SK-N-SH (cell line): ENCODE results near the gene S100A2. TPM values are rescaled to one million over a fixed set of nuclear protein-coding genes. Genes with fewer than 3 reads are reported as not detected.

Experiments used
- CTCF ChIA-PET: fragments of 300-600, 350-600 bp; formaldehyde crosslinking; extraction: SDS; loops from one replicate; lab custom pipeline; 2021; lab: Yijun Ruan, JAX
- POLR2A ChIA-PET: fragments of 350-600 bp; sonication (Branson Sonifier 250); formaldehyde crosslinking; extraction: SDS; loops from one replicate; lab custom pipeline; 2020; ENCODE audit warnings: antibody characterized with exemption, inconsistent platforms; lab: Yijun Ruan, JAX
- DNase-seq: peaks from one replicate; pipeline ENCODE4 v3.0.0; 2012
- H2AFZ ChIP-seq: fragments of 200-600 bp; sonication (generic); 2 replicates; pipeline ENCODE4 v1.8.1; 2016; ENCODE audit warnings: antibody characterized with exemption, mild to moderate bottlenecking, low read depth
- H3F3A ChIP-seq: fragments of 200-600 bp; sonication (generic); replicated peaks from 2 replicates; pipeline ENCODE3; 2016; ENCODE audit warnings: antibody characterized with exemption, mild to moderate bottlenecking; ENCODE audit not compliant: insufficient read depth
- H3K27ac ChIP-seq, 2 experiments: fragments of 200-500 bp in 1 of 2; fragments of 200-600 bp in 1 of 2; sonication (Bioruptor generic) in 1 of 2; sonication (generic), shearing (Covaris generic) in 1 of 2; 2 replicates each; pipeline versions ENCODE4 v1.5.1 to v1.6.1; 2014 to 2016; ENCODE audit warnings: low read depth in 2 of 2, inconsistent platforms in 1 of 2, low read length in 1 of 2, mild to moderate bottlenecking in 1 of 2, mixed read lengths in 1 of 2
- H3K27me3 ChIP-seq: fragments of 200-600 bp; sonication (generic), shearing (Covaris generic); 2 replicates; pipeline ENCODE4 v1.6.1; 2016; ENCODE audit warnings: mixed run types; ENCODE audit not compliant: insufficient read depth
- H3K36me3 ChIP-seq, 2 experiments: fragments of 200-500 bp in 1 of 2; fragments of 200-600 bp in 1 of 2; sonication (Bioruptor generic) in 1 of 2; sonication (generic) in 1 of 2; replicated peaks in 1 of 2; 2 replicates each; pipeline versions ENCODE3 to v1.5.1; 2014 to 2016; ENCODE audit warnings: low read length in 1 of 2, mild to moderate bottlenecking in 1 of 2; ENCODE audit not compliant: insufficient read depth in 2 of 2, control insufficient read depth in 1 of 2
- H3K4me1 ChIP-seq, 2 experiments: fragments of 200-500 bp in 1 of 2; fragments of 200-600 bp in 1 of 2; sonication (Bioruptor generic) in 1 of 2; sonication (generic), shearing (Covaris generic) in 1 of 2; 2 replicates each; pipeline versions ENCODE4 v1.5.1 to v1.6.1; 2014 to 2016; ENCODE audit warnings: low read depth in 1 of 2, low read length in 1 of 2, mixed run types in 1 of 2; ENCODE audit not compliant: insufficient read depth in 2 of 2, control insufficient read depth in 1 of 2
- H3K4me2 ChIP-seq: fragments of 200-600 bp; sonication (generic), shearing (Covaris generic); 2 replicates; pipeline ENCODE4 v1.6.1; 2017; ENCODE audit warnings: mixed run types
- H3K4me3 ChIP-seq, 2 experiments: fragments of 200-500 bp in 1 of 2; fragments of 200-600 bp in 1 of 2; sonication (Bioruptor generic) in 1 of 2; sonication (generic), shearing (Covaris generic) in 1 of 2; 2 replicates each; pipeline versions ENCODE4 v1.5.1 to v1.8.1; 2014 to 2016; ENCODE audit warnings: low read depth in 2 of 2, inconsistent platforms in 1 of 2, low read length in 1 of 2, mild to moderate bottlenecking in 1 of 2, mixed read lengths in 1 of 2, moderate library complexity in 1 of 2
- H3K79me2 ChIP-seq: fragments of 200-600 bp; sonication (generic); 2 replicates; pipeline ENCODE4 v1.8.1; 2017; ENCODE audit warnings: mild to moderate bottlenecking; ENCODE audit not compliant: insufficient read depth
- H3K9ac ChIP-seq: fragments of 200-600 bp; sonication (generic); 2 replicates; pipeline ENCODE4 v1.6.1; 2017; ENCODE audit warnings: mixed run types
- H3K9me2 ChIP-seq: fragments of 200-600 bp; sonication (generic); 2 replicates; pipeline ENCODE4 v1.6.1; 2017; ENCODE audit warnings: mixed run types
- H3K9me3 ChIP-seq: fragments of 200-600 bp; sonication (generic); 2 replicates; pipeline ENCODE4 v1.6.1; 2017; ENCODE audit warnings: mixed run types, mild to moderate bottlenecking, moderate library complexity
- H4K20me1 ChIP-seq: fragments of 200-600 bp; sonication (generic); 2 replicates; pipeline ENCODE4 v1.6.1; 2017; ENCODE audit warnings: mild to moderate bottlenecking, mixed run types; ENCODE audit not compliant: insufficient read depth
- CHD2 ChIP-seq: fragments of 150-350 bp; IDR thresholded peaks from 2 replicates; pipeline ENCODE4 v1.6.1; 2018; ENCODE audit warnings: low read length; ENCODE audit not compliant: partially characterized antibody
- CTCF ChIP-seq: fragments of 200-600 bp; sonication (generic); IDR thresholded peaks from 2 replicates; pipeline ENCODE4 v1.6.1; 2017; ENCODE audit warnings: antibody characterized with exemption, mild to moderate bottlenecking, moderate library complexity
- EP300 ChIP-seq, 2 experiments: IDR thresholded peaks; 2 replicates each; pipeline versions ENCODE4 v1.4.0 to v1.6.1; 2012; ENCODE audit warnings: borderline replicate concordance in 1 of 2, low read depth in 1 of 2, low read length in 1 of 2
- FOXJ3 ChIP-seq: sonication (generic); formaldehyde crosslinking; IDR thresholded peaks from 2 replicates; pipeline ENCODE4 v1.5.1; 2020; ENCODE audit warnings: mild to moderate bottlenecking, missing genetic modification reagents
- FOXM1 ChIP-seq: IDR thresholded peaks from 2 replicates; pipeline ENCODE4 v1.4.0; 2012; ENCODE audit warnings: low read depth, mild to moderate bottlenecking
- GABPA ChIP-seq: IDR thresholded peaks from 2 replicates; pipeline ENCODE4 v1.4.0; 2012; ENCODE audit warnings: low read depth, mild to moderate bottlenecking
- GATA2 ChIP-seq: sonication (generic); formaldehyde crosslinking; IDR thresholded peaks from 2 replicates; pipeline ENCODE4 v1.5.0; 2020; ENCODE audit warnings: mild to moderate bottlenecking, missing genetic modification reagents
- IRF3 ChIP-seq: fragments of 150-350 bp; IDR thresholded peaks from 2 replicates; pipeline ENCODE4 v1.6.1; 2016; ENCODE audit warnings: mild to moderate bottlenecking, low read depth, low read length
- JUND ChIP-seq: IDR thresholded peaks from 2 replicates; pipeline ENCODE4 v1.4.0; 2012
- NFIC ChIP-seq: IDR thresholded peaks from 2 replicates; pipeline ENCODE4 v1.4.0; 2012; ENCODE audit warnings: borderline replicate concordance
- NRF1 ChIP-seq: IDR thresholded peaks from 2 replicates; pipeline ENCODE4 v1.6.1; 2012; ENCODE audit warnings: low read depth, mild to moderate bottlenecking, low read length
- PBX3 ChIP-seq: IDR thresholded peaks from 2 replicates; pipeline ENCODE4; 2012
- POLR2AphosphoS5 ChIP-seq: IDR thresholded peaks from 2 replicates; pipeline ENCODE4 v1.6.1; 2012; ENCODE audit warnings: low read depth, low read length
- RAD21 ChIP-seq: IDR thresholded peaks from 2 replicates; pipeline ENCODE4 v1.6.1; 2012; ENCODE audit warnings: mild to moderate bottlenecking, low read length
- REST ChIP-seq: IDR thresholded peaks from 2 replicates; pipeline ENCODE4 v1.6.1; 2012; ENCODE audit warnings: mild to moderate bottlenecking, low read depth, low read length, moderate library complexity
- SIN3A ChIP-seq: IDR thresholded peaks from 2 replicates; pipeline ENCODE4 v1.6.1; 2012; ENCODE audit warnings: low read depth, mild to moderate bottlenecking, low read length, moderate library complexity, borderline replicate concordance
- SMC3 ChIP-seq: IDR thresholded peaks from 2 replicates; pipeline ENCODE4 v1.6.1; 2012; ENCODE audit warnings: low read depth, low read length, improper control_type of control experiment
- TCF12 ChIP-seq: IDR thresholded peaks from 2 replicates; pipeline ENCODE4 v1.4.0; 2012
- TEAD4 ChIP-seq: IDR thresholded peaks from 2 replicates; pipeline ENCODE4 v1.4.0; 2012; ENCODE audit warnings: mild to moderate bottlenecking, borderline replicate concordance; ENCODE audit not compliant: insufficient read depth
- USF2 ChIP-seq: fragments of 150-350 bp; IDR thresholded peaks from 2 replicates; pipeline ENCODE4 v1.6.1; 2017; ENCODE audit warnings: antibody characterized with exemption, low read length, low read depth, borderline replicate concordance
- WGBS: methylation state at CpG from one replicate; pipeline ENCODE4 v1.1.6; 2017; ENCODE audit warnings: low lambda C conversion rate; 5-methylcytosine and 5-hydroxymethylcytosine counted together
- polyA plus RNA-seq, 3 experiments: library from polyadenylated mRNA; depleted of rRNA; stranded (reverse); fragments of >200 nt; gene quantifications; 2 replicates each; pipeline ENCODE4 v1.2.3, GENCODE V29; 2012

S100A2 gene
- polyA plus RNA-seq, 1 of the 3 experiments (the other 2 are of a cell fraction): 31.4 TPM

GRCh38 chr1:153566414-153567371 is 1.0 kb upstream of the S100A2 start (continued):
- peak; percentile 79 for TF ChIP-seq PBX3
- TF ChIP-seq NRF1: no peak
- peak; percentile 78 for TF ChIP-seq POLR2AphosphoS5
- peak; percentile 98 for TF ChIP-seq TCF12
- TF ChIP-seq SIN3A: peak; percentile 88; the same call in 1 of the 2 replicates
- no peak for TF ChIP-seq SMC3
- TF ChIP-seq CHD2: peak; percentile 80
- no peak for TF ChIP-seq IRF3
- no peak for TF ChIP-seq GATA2 (CRISPR knock-in tag)
- no peak for TF ChIP-seq CTCF
- peak; percentile 95 for TF ChIP-seq TEAD4
- TF ChIP-seq GABPA: peak; percentile 47
- TF ChIP-seq FOXJ3 (CRISPR knock-in tag): no peak
- peak; percentile 88 for TF ChIP-seq FOXM1
- TF ChIP-seq NFIC: peak; percentile 86
- peak; percentile 100 for TF ChIP-seq JUND
- TF ChIP-seq RAD21: peak; percentile 6; the same call in 1 of the 2 replicates

GRCh38 chr1:153563991-153564390 is 1.7 kb downstream of the S100A2 start:
- no peak for DNase-seq
- TF ChIP-seq RAD21 (no peak), EP300 (IDR thresholded peaks at IDR 0.05; ENCODE audit: borderline replicate concordance in 1 of 2, low read depth in 1 of 2, low read length in 1 of 2) (no peak), REST (no peak), USF2 (no peak), FOXM1 (no peak), SIN3A (no peak)

More at GRCh38 chr1:153563991-153564390, 1.7 kb downstream of the S100A2 start:
- ChIA-PET POLR2A (no interaction called here), CTCF (interaction anchor here (0.7 to 7.2 kb wide), 10 partner anchors 8 to 69 kb away, joined by 3 to 81 read pairs (median 4); no protein-coding TSS in a partner anchor)
- peaks cover 26% of the 10 kb centered on the region for H3K79me2 ChIP-seq
- no peak overlapping the region; the same call in 1 of the 2 replicates for H3K4me2 ChIP-seq
- H3K36me3 ChIP-seq: no peaks in the 10 kb centered on the region
- H3K4me1 ChIP-seq: peaks cover 35 to 43% of the 10 kb centered on the region in 2 experiments
- no peak overlapping the region; the same call in 1 of the 2 replicates for H2AFZ ChIP-seq
- WGBS: 100% methylated on average over 3 of the region's 7 CpGs
- no peaks in the 10 kb centered on the region for H4K20me1 ChIP-seq
- no peaks in the 10 kb centered on the region for H3K9me2 ChIP-seq
- H3K9me3 ChIP-seq: no peaks in the 10 kb centered on the region
- no peaks in the 10 kb centered on the region for H3K27me3 ChIP-seq
- peak overlapping the region; percentile 38; the same call in 1 of the 2 replicates for H3K9ac ChIP-seq
- H3K27ac ChIP-seq: peak overlapping the region in 1 of 2 experiments; percentile 99; a peak in 3 of 4 replicates
- H3F3A ChIP-seq: peaks cover 5% of the 10 kb centered on the region
- no peak overlapping the region for H3K4me3 ChIP-seq
